ENCODE data around the gene ZRANB3. TPM values are rescaled to one million over a fixed set of nuclear protein-coding genes. Genes with fewer than 3 reads are reported as not detected.

The ZRANB3 gene
- total and polyA plus RNA-seq, 2 experiments from 2014 or later = 10.5 to 16.8 TPM

DNA sequence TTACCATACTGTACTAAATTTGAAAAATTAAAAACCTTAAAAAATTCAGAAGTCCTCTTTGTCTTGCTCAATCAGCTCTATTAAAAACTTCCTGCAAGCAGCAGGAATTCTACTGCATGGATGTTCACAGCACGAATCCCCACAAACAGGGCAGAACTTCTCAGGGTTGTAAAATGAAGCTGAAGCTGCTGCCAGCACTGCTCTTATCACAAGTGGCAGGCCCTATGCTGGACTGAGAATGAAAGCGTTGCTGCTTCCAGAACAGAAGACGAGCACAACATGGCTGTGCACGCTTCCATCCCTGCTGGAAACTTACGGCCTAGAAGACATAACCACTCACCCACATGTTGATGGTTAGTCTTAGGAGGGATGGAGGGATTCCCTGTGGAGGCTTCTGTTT, 345.0 kb downstream of the ZRANB3 start:
- no peaks in the 10 kb centered on the region for H3K27me3 Mint-ChIP-seq (ENCODE audit: insufficient read depth, low read depth, poor library complexity)
- no peak overlapping the region for H2AFZ ChIP-seq
- no peaks in the 10 kb centered on the region for H3K36me3 ChIP-seq (ENCODE audit: insufficient read depth)
- no peaks in the 10 kb centered on the region for H3K79me2 ChIP-seq (replicated peaks; ENCODE audit: insufficient read depth)
- peaks cover 10% of the 10 kb centered on the region; the same call in 2 of the 3 replicates for H3K36me3 Mint-ChIP-seq (ENCODE audit: low read depth)
- H3K9me2 ChIP-seq (ENCODE audit: insufficient read depth) = no peaks in the 10 kb centered on the region
- H3K4me1 ChIP-seq (ENCODE audit: insufficient read depth) = no peaks in the 10 kb centered on the region; the same call in 1 of the 2 replicates
- H3K27me3 ChIP-seq (ENCODE audit: insufficient read depth) = no peaks in the 10 kb centered on the region
- H3K27ac ChIP-seq (ENCODE audit: low read depth) = no peak overlapping the region
- no peak overlapping the region for H3K4me3 ChIP-seq
- ATAC-seq (no peak), DNase-seq (ENCODE audit: low spot score) (no peak)
- TF ChIP-seq, protein P1, sequence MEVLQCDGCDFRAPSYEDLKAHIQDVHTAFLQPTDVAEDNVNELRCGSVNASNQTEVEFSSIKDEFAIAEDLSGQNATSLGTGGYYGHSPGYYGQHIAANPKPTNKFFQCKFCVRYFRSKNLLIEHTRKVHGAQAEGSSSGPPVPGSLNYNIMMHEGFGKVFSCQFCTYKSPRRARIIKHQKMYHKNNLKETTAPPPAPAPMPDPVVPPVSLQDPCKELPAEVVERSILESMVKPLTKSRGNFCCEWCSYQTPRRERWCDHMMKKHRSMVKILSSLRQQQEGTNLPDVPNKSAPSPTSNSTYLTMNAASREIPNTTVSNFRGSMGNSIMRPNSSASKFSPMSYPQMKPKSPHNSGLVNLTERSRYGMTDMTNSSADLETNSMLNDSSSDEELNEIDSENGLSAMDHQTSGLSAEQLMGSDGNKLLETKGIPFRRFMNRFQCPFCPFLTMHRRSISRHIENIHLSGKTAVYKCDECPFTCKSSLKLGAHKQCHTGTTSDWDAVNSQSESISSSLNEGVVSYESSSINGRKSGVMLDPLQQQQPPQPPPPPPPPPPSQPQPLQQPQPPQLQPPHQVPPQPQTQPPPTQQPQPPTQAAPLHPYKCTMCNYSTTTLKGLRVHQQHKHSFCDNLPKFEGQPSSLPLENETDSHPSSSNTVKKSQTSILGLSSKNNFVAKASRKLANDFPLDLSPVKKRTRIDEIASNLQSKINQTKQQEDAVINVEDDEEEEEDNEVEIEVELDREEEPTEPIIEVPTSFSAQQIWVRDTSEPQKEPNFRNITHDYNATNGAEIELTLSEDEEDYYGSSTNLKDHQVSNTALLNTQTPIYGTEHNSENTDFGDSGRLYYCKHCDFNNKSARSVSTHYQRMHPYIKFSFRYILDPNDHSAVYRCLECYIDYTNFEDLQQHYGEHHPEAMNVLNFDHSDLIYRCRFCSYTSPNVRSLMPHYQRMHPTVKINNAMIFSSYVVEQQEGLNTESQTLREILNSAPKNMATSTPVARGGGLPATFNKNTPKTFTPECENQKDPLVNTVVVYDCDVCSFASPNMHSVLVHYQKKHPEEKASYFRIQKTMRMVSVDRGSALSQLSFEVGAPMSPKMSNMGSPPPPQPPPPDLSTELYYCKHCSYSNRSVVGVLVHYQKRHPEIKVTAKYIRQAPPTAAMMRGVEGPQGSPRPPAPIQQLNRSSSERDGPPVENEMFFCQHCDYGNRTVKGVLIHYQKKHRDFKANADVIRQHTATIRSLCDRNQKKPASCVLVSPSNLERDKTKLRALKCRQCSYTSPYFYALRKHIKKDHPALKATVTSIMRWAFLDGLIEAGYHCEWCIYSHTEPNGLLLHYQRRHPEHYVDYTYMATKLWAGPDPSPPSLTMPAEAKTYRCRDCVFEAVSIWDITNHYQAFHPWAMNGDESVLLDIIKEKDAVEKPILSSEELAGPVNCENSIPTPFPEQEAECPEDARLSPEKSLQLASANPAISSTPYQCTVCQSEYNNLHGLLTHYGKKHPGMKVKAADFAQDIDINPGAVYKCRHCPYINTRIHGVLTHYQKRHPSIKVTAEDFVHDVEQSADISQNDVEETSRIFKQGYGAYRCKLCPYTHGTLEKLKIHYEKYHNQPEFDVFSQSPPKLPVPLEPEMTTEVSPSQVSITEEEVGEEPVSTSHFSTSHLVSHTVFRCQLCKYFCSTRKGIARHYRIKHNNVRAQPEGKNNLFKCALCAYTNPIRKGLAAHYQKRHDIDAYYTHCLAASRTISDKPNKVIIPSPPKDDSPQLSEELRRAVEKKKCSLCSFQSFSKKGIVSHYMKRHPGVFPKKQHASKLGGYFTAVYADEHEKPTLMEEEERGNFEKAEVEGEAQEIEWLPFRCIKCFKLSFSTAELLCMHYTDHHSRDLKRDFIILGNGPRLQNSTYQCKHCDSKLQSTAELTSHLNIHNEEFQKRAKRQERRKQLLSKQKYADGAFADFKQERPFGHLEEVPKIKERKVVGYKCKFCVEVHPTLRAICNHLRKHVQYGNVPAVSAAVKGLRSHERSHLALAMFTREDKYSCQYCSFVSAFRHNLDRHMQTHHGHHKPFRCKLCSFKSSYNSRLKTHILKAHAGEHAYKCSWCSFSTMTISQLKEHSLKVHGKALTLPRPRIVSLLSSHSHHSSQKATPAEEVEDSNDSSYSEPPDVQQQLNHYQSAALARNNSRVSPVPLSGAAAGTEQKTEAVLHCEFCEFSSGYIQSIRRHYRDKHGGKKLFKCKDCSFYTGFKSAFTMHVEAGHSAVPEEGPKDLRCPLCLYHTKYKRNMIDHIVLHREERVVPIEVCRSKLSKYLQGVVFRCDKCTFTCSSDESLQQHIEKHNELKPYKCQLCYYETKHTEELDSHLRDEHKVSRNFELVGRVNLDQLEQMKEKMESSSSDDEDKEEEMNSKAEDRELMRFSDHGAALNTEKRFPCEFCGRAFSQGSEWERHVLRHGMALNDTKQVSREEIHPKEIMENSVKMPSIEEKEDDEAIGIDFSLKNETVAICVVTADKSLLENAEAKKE (CRISPR knock-in tag; IDR thresholded peaks at IDR 0.05) = no peak
- TF ChIP-seq JUNB (IDR thresholded peaks at IDR 0.05; ENCODE audit: unreplicated experiment) = no peak
- no peak for TF ChIP-seq ZNF114 (CRISPR knock-in tag; IDR thresholded peaks at IDR 0.05)
- TF ChIP-seq EZH2 (IDR thresholded peaks at IDR 0.05; ENCODE audit: low read depth, unreplicated experiment) = no peak
- TF ChIP-seq ZNF331 (CRISPR knock-in tag; IDR thresholded peaks at IDR 0.05; ENCODE audit: low read depth) = no peak
- no peak for TF ChIP-seq CREB1 (CRISPR knock-in tag; IDR thresholded peaks at IDR 0.05; ENCODE audit: low read depth)
- peaks cover 18% of the 10 kb centered on the region; the same call in 2 of the 3 replicates for H3K9me3 Mint-ChIP-seq
- no peak overlapping the region for H3K4me3 Mint-ChIP-seq
- H3K4me2 ChIP-seq = no peak overlapping the region
- no peaks in the 10 kb centered on the region for H4K20me1 ChIP-seq (replicated peaks; ENCODE audit: insufficient read depth)
- H3F3A ChIP-seq (replicated peaks; ENCODE audit: low read depth) = no peaks in the 10 kb centered on the region
- H3K4me1 Mint-ChIP-seq = peaks cover 13% of the 10 kb centered on the region
- no peak overlapping the region for H3K27ac Mint-ChIP-seq

DNA sequence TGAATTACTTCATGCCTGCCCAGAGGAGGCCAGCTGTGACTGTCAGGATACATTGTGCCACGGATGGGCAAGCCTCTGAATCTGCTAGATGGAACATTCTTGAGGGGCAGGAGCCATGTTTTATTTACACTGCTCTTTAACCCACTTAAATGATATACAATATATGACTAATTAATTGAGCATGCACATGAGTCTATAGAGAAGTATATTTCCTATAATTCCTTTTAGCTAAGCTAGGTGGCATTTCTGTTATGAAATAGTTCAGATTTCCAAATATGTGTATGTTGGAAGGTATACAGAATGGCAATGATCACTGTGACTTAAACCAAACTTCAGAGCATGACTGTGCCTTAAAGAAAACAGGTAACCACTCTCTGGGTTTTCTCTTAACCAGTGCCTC, 347.2 kb downstream of the ZRANB3 start:
- no peak overlapping the region for H3K4me2 ChIP-seq
- Mint-ChIP-seq H3K4me3 (no peak overlapping the region), H3K4me1 (peaks cover 13% of the 10 kb centered on the region), H3K36me3 (ENCODE audit: low read depth) (peaks cover 1% of the 10 kb centered on the region; the same call in 2 of the 3 replicates), H3K27ac (no peak overlapping the region), H3K9me3 (peaks cover 3% of the 10 kb centered on the region; the same call in 2 of the 3 replicates), H3K27me3 (ENCODE audit: insufficient read depth, low read depth, poor library complexity) (no peaks in the 10 kb centered on the region)
- no peak overlapping the region for H3K4me3 ChIP-seq
- H3K36me3 ChIP-seq (ENCODE audit: insufficient read depth) = no peaks in the 10 kb centered on the region
- H3K79me2 ChIP-seq (replicated peaks; ENCODE audit: insufficient read depth) = no peaks in the 10 kb centered on the region
- H3K4me1 ChIP-seq (ENCODE audit: insufficient read depth) = no peaks in the 10 kb centered on the region; the same call in 1 of the 2 replicates
- ATAC-seq (no peak), DNase-seq (ENCODE audit: low spot score) (no peak)
- H4K20me1 ChIP-seq (replicated peaks; ENCODE audit: insufficient read depth) = no peaks in the 10 kb centered on the region
- H2AFZ ChIP-seq = no peak overlapping the region
- no peaks in the 10 kb centered on the region for H3K27me3 ChIP-seq (ENCODE audit: insufficient read depth)
- H3K27ac ChIP-seq (ENCODE audit: low read depth) = no peak overlapping the region
- H3F3A ChIP-seq (replicated peaks; ENCODE audit: low read depth) = no peaks in the 10 kb centered on the region
- no peaks in the 10 kb centered on the region for H3K9me2 ChIP-seq (ENCODE audit: insufficient read depth)
- TF ChIP-seq, protein P2, sequence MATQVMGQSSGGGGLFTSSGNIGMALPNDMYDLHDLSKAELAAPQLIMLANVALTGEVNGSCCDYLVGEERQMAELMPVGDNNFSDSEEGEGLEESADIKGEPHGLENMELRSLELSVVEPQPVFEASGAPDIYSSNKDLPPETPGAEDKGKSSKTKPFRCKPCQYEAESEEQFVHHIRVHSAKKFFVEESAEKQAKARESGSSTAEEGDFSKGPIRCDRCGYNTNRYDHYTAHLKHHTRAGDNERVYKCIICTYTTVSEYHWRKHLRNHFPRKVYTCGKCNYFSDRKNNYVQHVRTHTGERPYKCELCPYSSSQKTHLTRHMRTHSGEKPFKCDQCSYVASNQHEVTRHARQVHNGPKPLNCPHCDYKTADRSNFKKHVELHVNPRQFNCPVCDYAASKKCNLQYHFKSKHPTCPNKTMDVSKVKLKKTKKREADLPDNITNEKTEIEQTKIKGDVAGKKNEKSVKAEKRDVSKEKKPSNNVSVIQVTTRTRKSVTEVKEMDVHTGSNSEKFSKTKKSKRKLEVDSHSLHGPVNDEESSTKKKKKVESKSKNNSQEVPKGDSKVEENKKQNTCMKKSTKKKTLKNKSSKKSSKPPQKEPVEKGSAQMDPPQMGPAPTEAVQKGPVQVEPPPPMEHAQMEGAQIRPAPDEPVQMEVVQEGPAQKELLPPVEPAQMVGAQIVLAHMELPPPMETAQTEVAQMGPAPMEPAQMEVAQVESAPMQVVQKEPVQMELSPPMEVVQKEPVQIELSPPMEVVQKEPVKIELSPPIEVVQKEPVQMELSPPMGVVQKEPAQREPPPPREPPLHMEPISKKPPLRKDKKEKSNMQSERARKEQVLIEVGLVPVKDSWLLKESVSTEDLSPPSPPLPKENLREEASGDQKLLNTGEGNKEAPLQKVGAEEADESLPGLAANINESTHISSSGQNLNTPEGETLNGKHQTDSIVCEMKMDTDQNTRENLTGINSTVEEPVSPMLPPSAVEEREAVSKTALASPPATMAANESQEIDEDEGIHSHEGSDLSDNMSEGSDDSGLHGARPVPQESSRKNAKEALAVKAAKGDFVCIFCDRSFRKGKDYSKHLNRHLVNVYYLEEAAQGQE (IDR thresholded peaks at IDR 0.05; ENCODE audit: unreplicated experiment) = no peak
- TF ChIP-seq JUNB (IDR thresholded peaks at IDR 0.05; ENCODE audit: unreplicated experiment) (no peak), EZH2phosphoT487 (IDR thresholded peaks at IDR 0.05; ENCODE audit: unreplicated experiment) (no peak), POLR2AphosphoS5 (IDR thresholded peaks at IDR 0.05; ENCODE audit: low read depth) (no peak), CREB1 (CRISPR knock-in tag; IDR thresholded peaks at IDR 0.05; ENCODE audit: low read depth) (no peak), NANOG (IDR thresholded peaks at IDR 0.05; ENCODE audit: borderline replicate concordance) (no peak), ZNF114 (CRISPR knock-in tag; IDR thresholded peaks at IDR 0.05) (no peak), ZNF331 (CRISPR knock-in tag; IDR thresholded peaks at IDR 0.05; ENCODE audit: low read depth) (no peak)
- TF ChIP-seq, protein P3, sequence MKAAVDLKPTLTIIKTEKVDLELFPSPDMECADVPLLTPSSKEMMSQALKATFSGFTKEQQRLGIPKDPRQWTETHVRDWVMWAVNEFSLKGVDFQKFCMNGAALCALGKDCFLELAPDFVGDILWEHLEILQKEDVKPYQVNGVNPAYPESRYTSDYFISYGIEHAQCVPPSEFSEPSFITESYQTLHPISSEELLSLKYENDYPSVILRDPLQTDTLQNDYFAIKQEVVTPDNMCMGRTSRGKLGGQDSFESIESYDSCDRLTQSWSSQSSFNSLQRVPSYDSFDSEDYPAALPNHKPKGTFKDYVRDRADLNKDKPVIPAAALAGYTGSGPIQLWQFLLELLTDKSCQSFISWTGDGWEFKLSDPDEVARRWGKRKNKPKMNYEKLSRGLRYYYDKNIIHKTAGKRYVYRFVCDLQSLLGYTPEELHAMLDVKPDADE (IDR thresholded peaks at IDR 0.05) = no peak

Data from GM23338 (cell line).